T-helper 1 cell (primary cell): ENCODE results near the gene DNAJC1.

Experiments
- DNase-seq, 5 donors: peaks; one replicate each; pipeline ENCODE4 v3.0.0-alpha.2; 2012 to 2020

The DNAJC1 gene

DNA sequence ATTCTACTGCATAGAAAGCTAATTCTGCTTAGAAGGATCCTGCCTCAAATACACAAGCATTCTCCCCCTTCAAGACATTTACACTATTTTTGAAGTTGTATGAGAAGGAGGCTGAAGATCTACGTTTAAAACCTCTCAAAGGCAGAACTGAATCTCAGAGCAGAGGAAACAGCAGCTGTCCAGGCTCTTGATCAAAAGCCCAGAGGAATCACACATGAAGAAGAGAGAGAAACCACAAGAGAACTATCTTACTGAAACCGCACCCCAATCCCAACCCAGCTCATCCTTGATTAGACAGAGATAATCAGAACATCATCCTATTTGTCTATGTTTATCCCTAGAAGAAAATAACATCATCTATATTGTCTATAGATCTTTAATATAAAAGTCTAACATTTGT, 2.2 kb upstream of the DNAJC1 start:
- DNase-seq: no peak

DNA sequence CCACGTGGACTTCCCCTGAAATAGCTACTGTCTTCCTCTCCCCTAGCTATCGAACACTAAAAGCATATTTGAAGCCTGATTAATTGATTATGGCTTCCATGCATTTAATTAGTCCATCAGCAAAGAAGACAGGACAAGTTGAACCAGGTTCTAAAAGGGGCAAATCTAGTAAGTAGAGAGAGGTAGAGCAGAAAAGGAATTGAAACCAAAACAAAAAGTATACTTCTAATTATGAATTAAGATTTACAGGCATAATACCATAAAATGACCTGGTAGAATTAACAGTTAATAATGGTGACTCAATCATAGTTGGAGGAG, 393 bp upstream of the DNAJC1 start:
- no peak for DNase-seq

- DNase-seq: peak in 4 of 5 donors; percentile 16 to 46 (median 27)
Observed at GRCh38 chr10:22002591-22003176, 846 bp downstream of the DNAJC1 start.

DNA sequence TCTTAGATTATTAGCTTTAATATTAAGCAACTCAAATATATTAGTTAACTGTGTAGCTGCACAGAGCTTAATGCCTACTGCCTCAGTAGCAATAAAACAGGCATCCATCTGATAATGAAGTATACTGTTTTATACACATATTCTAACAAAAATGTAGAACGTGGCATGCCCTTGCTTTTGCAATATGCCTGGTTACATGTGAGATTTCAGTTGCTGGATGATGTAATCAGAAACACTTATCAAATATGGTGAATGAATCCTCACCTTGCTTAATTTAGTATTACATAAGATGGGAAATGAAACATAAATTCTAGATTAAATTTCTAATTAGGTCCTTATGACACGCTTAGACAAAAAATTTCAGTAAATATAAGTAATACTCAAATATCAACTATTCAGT, 8.0 kb downstream of the DNAJC1 start:
- DNase-seq: no peak

DNA sequence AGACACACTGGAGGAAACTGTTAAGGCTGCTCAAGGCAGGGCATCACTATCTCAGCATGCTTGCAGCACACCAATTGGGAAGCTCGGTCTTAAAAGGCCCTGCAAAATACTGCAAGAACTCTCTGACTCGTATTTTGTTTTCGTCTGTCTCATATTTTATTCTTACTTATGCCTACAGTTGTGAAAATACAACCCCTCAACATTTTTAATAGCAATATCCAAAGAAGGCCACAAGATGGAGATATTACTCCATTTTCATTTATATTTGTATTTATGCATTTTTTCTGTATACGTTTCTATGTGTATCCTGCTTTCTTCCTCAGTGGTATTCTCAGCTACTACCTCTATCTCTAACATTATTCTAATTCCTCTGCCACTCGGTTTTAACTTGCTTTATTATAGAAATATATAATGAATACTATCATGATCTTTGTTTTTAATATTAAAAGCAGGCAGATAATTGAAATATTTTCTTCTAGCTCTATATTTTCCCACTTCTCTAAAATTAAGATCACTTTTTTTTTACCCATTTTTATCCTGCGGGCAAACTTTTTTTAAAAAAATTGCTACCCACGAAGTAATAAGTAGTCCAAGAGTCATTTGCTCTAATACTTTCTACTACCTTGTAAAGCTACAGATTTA, 10.0 kb downstream of the DNAJC1 start:
- DNase-seq: peak in 1 of 5 donors; percentile 33

- DNase-seq: no peak
Observed at GRCh38 chr10:21991785-21992184, 11.7 kb downstream of the DNAJC1 start.

DNA sequence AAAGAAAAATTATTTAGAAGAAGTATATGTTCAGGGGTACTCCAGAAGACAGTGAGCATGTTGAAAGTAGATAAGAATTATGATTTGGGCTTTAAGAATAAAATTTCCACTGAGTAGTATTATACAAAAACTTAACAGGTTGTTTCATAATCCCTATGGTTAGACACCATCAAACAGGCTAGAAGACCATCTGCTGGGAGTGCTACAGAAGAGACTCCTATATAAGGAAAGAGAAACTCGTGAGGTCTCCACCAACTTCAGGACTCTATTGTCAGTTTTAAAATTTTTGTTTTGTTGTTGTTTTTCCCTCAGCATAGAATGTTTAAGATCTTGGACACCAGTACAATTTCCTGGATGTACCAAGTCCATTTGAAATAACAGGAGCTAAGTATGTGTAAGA, 13.1 kb downstream of the DNAJC1 start:
- DNase-seq: no peak

GRCh38 chr10:21989453-21990154, 13.9 kb downstream of the DNAJC1 start:
- DNase-seq: peak in 2 of 5 donors; percentile 18 to 46

- DNase-seq: no peak
Observed at GRCh38 chr10:21985541-21985940, 18.0 kb downstream of the DNAJC1 start.

DNA sequence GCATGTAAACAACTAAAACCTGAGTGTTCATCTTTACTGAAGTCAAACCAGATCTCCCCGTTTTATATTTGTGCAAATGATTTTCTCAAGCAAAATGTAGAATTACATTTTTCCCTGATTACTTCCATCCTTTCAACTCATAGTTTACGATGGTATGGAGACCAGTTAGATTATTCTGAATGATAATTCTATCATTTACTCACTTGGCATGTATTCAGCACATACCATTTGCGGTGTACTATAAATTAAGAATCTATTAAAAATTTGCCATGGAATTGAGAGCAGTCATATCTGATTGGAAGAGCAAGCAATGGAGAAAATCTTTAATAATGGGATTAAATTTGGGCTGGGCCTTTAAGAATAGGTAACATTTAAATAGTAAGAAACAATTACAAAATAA, 22.4 kb downstream of the DNAJC1 start:
- no peak for DNase-seq

DNA sequence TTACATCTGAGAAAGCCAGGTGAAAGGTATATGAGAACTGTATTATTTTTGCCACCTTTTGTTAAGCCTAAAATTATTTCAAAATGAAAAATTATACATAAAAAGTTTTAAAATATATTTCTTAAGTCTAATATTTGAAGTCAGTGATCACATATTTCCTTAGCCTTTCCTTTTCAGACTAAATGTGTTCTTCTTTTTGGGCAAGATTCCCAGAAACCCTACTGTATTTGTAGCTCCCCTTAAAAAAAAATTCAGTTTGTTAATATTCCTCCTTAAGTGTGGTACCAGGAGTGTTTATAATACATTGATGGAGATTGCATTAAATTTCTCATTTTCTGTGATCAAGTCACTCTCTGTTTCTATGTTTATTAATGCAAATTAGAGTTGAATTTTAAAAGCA, 22.8 kb downstream of the DNAJC1 start:
- DNase-seq: no peak

GRCh38 chr10:21978191-21978862, 25.2 kb downstream of the DNAJC1 start:
- no peak for DNase-seq

DNA sequence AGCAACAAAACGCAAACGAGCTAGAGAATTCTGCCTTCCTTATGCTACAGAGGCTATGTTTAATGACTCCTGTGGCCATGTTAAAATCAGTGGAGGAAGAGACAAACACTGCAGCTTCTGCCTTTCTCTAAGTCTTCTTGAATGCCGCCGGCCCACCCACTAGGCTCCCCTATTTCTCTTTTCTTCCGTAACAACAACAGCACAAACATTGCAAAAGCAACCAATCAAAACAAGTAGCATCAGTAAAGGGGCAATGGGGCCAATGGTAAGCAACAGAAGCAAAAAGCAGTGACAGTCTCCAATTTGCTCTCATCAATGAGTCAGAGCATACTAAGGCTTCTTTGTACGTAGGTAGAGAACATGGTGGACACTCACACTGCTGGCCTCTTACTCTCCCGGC, 26.8 kb downstream of the DNAJC1 start:
- no peak for DNase-seq

GRCh38 chr10:21976280-21976679, 27.2 kb downstream of the DNAJC1 start:
- no peak for DNase-seq

GRCh38 chr10:21975378-21975990, 28.0 kb downstream of the DNAJC1 start:
- no peak for DNase-seq

- no peak for DNase-seq
Observed at GRCh38 chr10:21972584-21972983, 30.9 kb downstream of the DNAJC1 start.

DNA sequence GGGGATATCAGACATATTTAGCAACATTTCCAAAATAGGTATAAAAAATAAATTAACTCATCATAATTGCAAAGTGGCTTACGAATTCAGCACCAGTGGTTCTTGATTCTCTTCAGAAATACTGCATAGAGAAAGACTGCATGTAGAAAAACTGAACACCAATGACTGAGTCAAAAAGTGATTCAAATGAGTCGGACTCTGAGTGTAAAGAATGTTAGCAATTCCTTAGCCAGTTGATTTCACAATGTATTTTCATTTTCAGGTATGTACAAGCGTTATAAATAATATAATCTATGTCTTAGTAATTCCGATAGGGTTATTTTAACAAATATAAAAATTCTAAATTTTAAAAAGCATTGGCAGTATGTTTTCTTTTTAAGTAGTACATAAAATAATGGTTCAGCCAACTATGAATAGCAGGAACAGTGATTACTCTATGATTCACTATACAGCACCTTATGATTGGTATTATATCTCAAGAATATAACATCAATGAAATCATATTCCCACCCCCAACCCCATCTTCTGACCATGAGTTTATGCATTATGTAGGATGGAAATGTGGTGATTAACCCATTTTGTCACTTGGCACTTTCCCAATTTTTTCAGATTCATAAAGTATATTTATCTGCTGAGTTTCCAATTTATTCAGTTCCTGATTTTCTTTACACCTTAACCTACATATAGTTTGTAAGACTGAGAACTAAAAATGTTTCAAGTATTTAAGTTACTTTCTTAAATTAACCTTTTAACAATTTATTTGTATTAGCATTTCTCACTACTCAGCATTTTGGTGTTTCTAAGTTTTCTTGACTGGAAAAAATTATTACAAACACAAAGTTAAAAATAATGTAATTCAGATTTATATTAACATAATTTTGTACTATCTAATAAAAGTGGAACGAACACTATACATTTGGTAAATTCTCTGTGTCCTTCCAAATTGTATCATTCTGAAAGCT, 33.9 kb downstream of the DNAJC1 start:
- no peak for DNase-seq

- no peak for DNase-seq
Observed at GRCh38 chr10:21964983-21965665, 38.4 kb downstream of the DNAJC1 start.

DNA sequence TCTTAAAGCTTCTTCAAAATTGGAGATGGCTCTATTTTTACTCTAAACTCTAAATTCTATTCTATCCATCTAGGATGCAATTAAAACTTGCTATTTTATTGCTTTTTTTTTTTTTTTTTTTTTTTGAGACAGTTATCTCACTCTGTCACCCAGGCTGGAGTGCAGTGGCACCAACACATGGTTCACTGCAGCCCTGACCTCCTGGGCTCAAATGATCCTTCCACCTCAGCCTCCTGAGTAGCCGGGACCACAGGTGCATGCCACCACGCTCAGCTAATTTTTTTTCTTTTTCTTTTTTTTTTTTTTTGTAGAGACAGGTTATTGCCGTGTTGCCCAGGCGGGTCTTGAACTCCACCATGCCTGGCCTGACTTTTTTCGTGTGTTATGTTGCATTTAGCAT, 41.2 kb downstream of the DNAJC1 start:
- no peak for DNase-seq

- no peak for DNase-seq
Observed at GRCh38 chr10:21961847-21962246, 41.7 kb downstream of the DNAJC1 start.

DNA sequence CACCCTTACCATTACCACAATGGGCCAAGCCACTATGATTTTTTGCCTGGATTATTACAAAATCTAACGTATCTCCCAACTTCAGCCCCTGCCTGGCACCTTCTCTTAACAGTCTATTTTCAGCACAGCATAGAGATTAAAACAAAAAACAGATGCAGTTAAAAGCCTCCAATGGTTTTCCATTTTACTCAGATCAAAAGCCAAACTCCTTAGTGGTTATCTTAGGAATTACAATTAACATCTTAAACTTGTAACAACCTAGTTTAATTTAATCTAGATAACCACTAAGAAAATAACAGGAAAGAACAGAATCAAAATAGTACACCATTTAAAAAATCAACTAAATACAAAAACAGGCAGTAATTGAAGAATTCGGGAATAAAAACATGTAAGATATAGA, 43.5 kb downstream of the DNAJC1 start:
- no peak for DNase-seq

GRCh38 chr10:21954690-21955089, 48.8 kb downstream of the DNAJC1 start:
- no peak for DNase-seq
